HG03135 (cell line): ENCODE measurements around the gene MTCL3.
"Not testable (repeated sequence)": the region's sequence is repeated elsewhere in the genome, so short reads cannot be mapped to it uniquely, and the experiment has no call there.

Source experiments
- ATAC-seq: cut with Tn5 transposase; IDR thresholded peaks from one replicate; pipeline ENCODE4 v1.9.1; 2021; ENCODE audit warnings: mild to moderate bottlenecking, moderate library complexity; ENCODE audit not compliant: unreplicated experiment

Gene MTCL3

DNA sequence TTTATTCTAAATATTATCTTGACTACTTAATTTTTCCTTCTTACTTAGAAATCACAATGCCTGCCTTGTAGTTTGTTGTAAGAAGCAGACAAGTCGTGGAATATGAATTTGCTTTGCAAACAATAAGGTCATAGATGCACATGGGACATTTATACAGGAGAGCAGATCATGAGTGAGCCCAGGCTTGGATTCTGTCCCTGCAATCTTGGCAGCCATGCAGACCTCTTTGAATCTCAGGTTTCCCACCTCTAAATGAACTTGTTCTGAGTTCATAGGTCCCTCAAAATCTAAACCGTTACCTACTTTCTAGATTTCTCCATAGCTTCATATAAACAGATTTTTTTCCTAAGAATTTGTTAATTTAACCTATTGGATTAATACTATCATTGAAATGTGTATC, 79.4 kb downstream of the MTCL3 start:
- ATAC-seq = no peak

DNA sequence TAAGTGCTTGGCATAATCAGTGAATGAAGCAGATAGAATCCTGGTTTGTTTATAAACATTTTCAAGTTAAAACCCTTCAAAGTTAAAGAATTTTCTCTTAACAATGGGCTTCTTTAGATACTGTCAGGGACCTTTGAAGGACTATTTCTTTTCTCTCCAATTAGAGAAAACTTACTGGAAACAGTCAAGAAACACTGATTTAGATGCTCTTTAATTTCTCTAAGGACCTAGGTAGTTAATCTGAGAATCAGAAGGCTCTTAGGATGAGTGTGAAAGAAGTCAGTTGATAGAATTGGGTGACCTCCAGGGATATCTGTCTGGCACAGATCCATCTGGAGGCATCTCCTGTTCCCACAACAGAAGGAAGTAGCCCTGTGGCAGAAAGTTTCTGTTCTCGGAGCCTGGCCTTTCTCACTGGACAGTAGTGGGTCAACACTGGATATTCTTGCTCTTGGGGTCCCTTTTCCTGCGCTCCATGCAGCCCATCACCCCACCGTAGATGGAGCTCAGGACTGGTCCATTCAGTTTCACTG, 82.5 kb downstream of the MTCL3 start:
- ATAC-seq = no peak

GRCh38 chr6:127435626-127436220, 83.4 kb downstream of the MTCL3 start:
- no peak for ATAC-seq

DNA sequence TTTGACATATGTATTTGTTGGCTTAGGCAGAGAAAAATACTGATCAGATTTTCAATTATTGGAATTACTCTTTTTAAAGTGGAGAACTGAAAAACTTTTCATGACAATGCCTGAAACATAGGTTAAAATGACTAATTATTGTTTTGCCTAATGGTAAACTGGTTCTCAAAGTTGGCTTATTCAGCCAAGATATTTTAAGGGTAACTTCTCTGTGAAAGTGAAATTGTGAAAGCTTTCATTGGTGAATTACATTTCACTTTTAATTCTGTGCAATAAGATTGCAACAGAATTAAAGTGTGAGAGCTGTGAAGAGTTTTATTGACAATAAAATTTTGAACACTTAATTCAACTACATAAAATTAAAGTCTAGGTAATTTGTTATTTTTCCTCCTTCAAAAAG, 84.5 kb downstream of the MTCL3 start:
- no peak for ATAC-seq

DNA sequence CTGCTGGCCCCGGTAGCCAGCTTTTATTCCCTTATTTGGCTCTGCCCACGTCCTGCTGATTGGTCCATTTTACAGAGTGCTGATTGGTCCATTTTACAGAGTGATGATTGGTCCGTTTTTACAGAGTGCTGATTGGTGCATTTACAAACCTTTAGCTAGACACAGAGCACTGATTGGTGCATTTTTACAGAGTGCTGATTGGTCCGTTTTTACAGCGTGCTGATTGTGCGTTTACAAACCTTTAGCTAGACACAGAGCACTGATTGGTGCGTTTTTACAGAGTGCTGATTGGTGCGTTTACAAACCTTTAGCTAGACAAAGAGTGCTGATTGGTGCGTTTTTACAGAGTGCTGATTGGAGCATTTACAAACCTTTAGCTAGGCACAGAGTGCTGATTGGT, 90.6 kb downstream of the MTCL3 start:
- not testable (repeated sequence) for ATAC-seq

DNA sequence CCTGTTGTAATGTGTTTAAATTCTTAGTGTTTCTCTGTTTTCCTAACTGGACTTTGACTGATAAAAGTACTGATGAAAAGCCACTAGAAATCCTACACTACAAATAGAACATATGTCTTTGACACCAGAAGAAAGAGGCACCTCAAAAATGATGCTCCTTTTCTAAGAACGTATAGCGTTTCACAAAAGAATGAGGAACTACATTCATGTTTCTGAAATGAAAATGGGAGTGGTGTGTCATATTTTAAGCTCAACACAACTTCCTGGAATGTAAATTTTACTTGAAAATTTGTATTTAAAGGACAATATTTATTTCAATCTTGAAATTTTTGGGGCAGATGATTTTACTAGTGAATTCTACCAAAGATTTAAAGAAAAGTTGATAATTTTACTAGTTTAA, 95.2 kb downstream of the MTCL3 start:
- no peak for ATAC-seq
